GM20000 (cell line): ENCODE data around the gene HOXD4.

Source experiments
- DNase-seq: peaks from one replicate; pipeline ENCODE4 v3.0.0; 2012; ENCODE audit warnings: low spot score
- TF ChIP-seq, protein P1 (sequence below): IDR thresholded peaks from 2 replicates; pipeline ENCODE4 v1.5.1; 2012; ENCODE audit warnings: mild to moderate bottlenecking, control low read depth; ENCODE audit errors: extremely low read depth, missing control alignments

The HOXD4 gene

DNA sequence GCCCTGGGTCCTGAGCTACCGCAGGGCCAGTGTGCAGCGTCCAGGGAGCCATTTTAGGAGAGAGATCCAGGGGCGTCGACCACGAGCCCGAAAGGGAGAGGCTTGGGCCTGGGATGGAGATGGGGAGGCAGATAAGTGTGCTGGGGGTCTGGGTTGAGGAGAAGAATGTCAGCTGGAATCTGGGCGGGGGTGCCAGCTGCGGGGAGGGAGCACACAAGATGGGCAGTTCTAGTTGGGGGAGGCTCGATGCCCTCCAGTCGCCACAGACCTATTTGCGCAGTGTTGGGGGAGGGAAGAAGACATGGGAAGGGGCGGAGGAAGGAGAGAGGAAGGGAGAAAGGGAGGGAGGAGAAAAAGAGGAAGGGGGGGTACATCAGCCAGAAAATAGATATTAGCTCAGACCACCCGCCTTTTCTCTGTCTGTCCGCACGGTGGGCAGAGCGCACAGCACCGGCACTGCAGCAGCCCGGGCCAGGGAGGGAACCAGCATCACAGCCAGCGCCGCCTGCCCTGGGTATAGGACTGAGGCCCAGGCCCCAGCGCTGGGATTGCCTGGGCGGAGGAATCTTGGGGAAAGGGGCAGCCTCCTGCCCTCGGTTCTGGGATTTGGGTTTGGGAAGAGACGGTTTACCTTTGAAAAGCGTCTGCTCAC, 46.1 kb upstream of the HOXD4 start:
- no peak for DNase-seq
- TF ChIP-seq, protein P1, sequence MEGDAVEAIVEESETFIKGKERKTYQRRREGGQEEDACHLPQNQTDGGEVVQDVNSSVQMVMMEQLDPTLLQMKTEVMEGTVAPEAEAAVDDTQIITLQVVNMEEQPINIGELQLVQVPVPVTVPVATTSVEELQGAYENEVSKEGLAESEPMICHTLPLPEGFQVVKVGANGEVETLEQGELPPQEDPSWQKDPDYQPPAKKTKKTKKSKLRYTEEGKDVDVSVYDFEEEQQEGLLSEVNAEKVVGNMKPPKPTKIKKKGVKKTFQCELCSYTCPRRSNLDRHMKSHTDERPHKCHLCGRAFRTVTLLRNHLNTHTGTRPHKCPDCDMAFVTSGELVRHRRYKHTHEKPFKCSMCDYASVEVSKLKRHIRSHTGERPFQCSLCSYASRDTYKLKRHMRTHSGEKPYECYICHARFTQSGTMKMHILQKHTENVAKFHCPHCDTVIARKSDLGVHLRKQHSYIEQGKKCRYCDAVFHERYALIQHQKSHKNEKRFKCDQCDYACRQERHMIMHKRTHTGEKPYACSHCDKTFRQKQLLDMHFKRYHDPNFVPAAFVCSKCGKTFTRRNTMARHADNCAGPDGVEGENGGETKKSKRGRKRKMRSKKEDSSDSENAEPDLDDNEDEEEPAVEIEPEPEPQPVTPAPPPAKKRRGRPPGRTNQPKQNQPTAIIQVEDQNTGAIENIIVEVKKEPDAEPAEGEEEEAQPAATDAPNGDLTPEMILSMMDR: no peak

DNA sequence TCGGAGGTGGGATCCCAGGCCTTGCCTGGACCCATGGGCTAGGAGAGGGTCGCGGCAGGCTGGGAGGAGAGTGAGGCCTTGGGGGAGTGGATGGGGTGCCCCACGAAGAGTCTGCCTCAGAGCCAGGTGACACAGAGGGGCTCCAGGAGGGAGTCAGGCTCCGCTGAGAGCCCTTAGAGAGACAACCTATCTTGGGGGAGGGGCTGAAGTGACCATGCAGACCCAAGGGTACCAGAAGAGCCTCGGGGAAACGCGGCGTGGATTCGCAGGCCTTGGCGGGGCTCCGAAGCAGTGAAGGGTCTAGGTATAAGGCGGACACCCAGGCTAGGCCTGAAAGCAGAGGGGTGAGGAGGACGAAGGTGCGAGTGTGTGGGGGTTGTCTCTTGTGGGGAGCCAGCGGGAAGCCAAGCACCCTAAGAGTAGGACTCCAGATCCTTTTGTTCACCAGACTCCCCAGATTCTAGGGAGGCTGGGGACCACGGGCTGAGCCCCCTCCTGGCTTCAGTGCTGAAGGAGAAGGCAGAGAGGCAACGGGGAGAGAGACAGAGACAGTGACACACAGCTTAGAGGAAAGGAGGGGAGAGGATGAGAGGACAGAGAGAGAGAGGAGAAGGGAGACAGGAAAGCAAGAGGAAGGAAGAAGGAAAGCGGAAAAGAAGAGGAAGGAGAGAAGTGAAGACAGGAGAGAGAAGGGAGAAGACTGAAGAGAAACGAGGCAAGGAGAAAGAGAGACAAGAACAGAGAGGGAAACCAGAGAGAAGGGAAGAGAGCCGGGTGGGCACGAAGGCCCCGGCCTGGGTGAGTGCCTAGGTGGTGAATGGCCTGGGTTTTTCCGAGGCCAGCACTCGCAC, 45.4 kb upstream of the HOXD4 start:
- no peak for DNase-seq
- TF ChIP-seq, protein P1: no peak

DNA sequence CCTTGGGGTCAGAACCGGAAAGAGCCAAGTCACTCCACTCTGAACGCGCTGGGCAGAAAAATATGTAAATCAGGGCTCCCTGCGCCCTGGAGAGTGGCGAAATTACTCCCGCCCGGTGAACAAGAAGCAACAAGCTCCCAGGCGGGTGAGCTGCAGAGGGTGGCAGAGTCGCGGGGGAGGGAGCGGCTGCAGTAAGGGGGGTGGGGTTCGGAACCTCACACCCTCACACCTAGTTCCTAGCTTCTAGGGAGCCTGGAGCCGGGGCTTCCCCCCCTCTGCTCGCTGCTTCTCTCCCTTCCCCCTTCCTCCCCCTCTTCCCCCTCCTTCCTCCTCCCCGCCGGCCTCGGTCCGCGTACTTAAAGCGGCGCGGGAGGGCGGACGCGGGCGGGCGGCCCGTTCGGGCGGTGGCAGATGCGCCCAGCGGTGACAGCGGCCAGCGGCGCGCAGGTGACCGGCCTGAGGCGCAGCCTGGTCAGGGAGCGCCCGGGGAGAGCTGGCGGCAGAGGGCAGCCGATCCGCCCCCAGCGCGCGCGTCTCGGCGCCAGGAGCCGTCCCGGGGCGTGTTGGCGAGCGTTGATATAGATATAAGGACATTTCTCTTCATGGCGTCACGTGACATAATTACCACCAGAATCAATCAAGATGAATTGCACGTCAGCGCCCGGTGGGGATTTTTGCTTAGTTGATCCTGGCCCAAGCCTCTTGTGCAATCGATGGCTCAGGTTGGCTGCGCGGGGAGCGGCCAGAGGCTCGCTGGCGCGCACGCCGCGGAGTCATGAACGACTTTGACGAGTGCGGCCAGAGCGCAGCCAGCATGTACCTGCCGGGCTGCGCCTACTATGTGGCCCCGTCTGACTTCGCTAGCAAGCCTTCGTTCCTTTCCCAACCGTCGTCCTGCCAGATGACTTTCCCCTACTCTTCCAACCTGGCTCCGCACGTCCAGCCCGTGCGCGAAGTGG, 44.5 kb upstream of the HOXD4 start, which contains the start of gene HOXD11:
HOXD11 (plus strand) TSS at position 700 of the 959 bp plus-strand sequence; CDS start at position 776, 76 bp downstream.
- DNase-seq: no peak

DNA sequence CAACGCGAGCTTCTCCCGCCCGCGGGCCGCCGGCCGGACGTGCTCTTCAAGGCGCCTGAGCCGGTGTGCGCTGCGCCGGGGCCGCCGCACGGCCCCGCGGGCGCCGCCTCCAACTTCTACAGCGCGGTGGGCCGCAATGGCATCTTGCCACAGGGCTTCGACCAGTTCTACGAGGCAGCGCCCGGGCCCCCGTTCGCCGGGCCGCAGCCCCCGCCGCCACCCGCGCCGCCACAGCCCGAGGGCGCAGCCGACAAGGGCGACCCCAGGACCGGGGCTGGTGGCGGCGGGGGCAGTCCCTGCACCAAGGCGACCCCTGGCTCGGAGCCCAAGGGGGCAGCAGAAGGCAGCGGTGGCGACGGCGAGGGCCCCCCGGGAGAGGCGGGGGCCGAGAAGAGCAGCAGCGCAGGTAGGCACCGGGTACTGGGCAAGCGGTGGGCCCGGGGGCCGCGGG, 43.6 kb upstream of the HOXD4 start:
- DNase-seq: no peak
- TF ChIP-seq, protein P1: no peak

More for the DNA sequence above, 44.5 kb upstream of the HOXD4 start, which contains the start of gene HOXD11:
- TF ChIP-seq, protein P1: no peak

DNA sequence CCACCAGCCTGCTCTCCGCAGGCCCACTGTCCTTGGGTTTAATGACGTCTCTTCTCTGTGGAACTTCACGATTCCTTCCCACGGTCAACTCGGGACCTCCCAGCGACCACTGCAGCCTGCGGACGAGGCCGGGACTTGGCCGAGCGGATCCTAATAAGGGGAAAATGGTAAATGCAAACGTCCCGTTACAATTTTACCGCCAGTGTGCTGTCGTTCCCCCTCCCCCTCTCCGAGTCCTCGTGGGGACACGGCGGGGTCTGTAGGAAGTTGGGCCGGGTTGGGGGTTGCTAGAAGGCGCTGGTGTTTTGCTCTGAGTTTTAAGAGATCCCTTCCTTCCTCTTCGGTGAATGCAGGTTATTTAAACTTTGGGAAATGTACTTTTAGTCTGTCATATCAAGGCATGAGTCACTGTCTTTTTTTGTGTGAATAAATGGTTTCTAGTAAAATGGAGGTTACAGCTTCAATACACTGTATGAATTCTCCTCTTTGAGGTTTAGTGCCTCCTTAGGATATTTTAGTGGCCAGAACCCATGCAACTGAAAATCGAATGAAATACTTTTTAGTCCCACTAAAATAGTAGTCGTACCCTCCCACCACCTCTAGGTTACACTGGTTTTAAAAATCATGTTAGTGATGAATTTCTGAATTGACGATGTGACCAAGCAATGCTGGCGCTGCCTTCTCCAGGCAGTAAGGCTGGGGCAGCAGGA, 42.0 kb upstream of the HOXD4 start:
- TF ChIP-seq, protein P1: no peak
- no peak for DNase-seq

DNA sequence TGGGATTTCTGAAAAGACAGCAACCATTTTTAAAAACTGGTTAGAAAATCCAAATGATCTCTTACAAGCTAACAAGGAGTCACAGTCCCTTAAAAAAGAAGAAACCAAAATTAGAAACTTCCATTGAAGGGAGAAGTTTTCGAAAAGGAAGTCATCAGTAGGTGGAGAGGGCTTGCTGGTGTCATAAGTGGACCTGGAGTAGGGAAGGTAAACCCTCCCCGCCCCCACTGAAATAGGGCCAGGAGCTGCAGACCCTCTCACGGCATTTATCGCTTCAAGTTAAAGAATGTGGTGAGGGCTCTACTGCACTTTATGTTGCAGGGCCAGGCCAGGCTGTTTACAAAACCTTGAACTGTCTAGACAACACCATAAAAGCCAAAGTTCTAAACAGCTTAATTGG, 41.4 kb upstream of the HOXD4 start:
- TF ChIP-seq, protein P1: no peak
- DNase-seq: no peak
